GM23248 (cell line): ENCODE data around the gene KRT10.

Experiments used
- EZH2 ChIP-seq: fragments of 200-600 bp; sonication (generic); IDR thresholded peaks from 2 replicates; pipeline ENCODE4 v1.6.1; 2018; ENCODE audit warnings: antibody characterized with exemption, mild to moderate bottlenecking; ENCODE audit not compliant: insufficient read depth, poor library complexity, severe bottlenecking
- EZH2phosphoT487 ChIP-seq: fragments of 200-600 bp; sonication (generic); IDR thresholded peaks from 2 replicates; pipeline ENCODE4 v1.6.1; 2018; ENCODE audit warnings: antibody characterized with exemption, moderate library complexity, mild to moderate bottlenecking, low read depth; ENCODE audit not compliant: insufficient read depth

DNA sequence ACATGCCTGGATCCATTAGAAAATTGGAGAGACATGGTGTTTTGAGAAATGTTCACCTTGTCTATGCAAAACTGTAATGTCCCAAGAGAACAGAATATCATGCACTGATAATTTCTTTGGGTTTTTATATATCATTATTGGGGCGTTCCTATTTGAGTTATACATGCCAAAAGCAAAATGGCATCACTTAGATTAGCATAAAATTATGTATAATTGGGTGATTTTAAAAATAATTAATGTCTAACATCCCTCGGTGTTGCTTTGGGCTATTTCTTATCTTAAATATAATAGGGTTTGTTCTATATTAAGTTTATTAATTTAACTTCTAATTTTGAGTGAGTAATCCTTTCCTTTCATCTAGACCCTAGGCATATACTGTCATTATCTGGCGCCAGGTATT is 22.6 kb downstream of the KRT10 start, which contains the start of gene KRT28:
- no peak for TF ChIP-seq EZH2
- TF ChIP-seq EZH2phosphoT487 = no peak
